Activated B cell treated with CpG ODN at 0.5 μM for 24 hours (primary cell): Measurements from ENCODE around the gene RFX4. TPM values are rescaled to one million over a fixed set of nuclear protein-coding genes. Genes with fewer than 3 reads are reported as not detected.

Source experiments
- ATAC-seq: fragments of 200-7000 bp; cut with Tn5 transposase; one replicate; pipeline ENCODE4 v1.10.0; 2021; ENCODE audit warnings: low read depth, mild to moderate bottlenecking, moderate library complexity
- CTCF ChIA-PET: fragments of 350-600 bp; sonication (Branson Sonifier 250); formaldehyde crosslinking; loops from one replicate; lab custom pipeline; 2021; ENCODE audit warnings: antibody characterized with exemption; lab: Charles Lee
- POLR2A ChIA-PET: fragments of 350-600 bp; sonication (Branson Sonifier 250); formaldehyde crosslinking; loops from one replicate; lab custom pipeline; 2021; ENCODE audit warnings: antibody characterized with exemption; lab: Charles Lee
- DNase-seq: peaks from one replicate; pipeline ENCODE4 v3.0.0; 2022
- H3K27ac Mint-ChIP-seq: one replicate; pipeline ENCODE4 v1.8.0; 2020; ENCODE audit warnings: mixed read lengths
- H3K27me3 Mint-ChIP-seq: one replicate; pipeline ENCODE4 v1.8.0; 2021; ENCODE audit warnings: mixed read lengths
- H3K36me3 Mint-ChIP-seq: one replicate; pipeline ENCODE4 v1.8.0; 2021; ENCODE audit warnings: low read depth, mixed read lengths
- H3K4me1 Mint-ChIP-seq: one replicate; pipeline ENCODE4 v1.8.0; 2021; ENCODE audit warnings: mixed read lengths
- H3K4me3 Mint-ChIP-seq: one replicate; pipeline ENCODE4 v1.8.0; 2020; ENCODE audit warnings: mild to moderate bottlenecking, mixed read lengths
- H3K9me3 Mint-ChIP-seq: one replicate; pipeline ENCODE4 v1.8.0; 2020; ENCODE audit warnings: mixed read lengths
- CTCF ChIP-seq: fragments of 200-600 bp; IDR thresholded peaks from one replicate; pipeline ENCODE4 v1.8.0; 2022; ENCODE audit warnings: antibody characterized with exemption, mild to moderate bottlenecking
- intact Hi-C: fragments of 100-400 bp; cut with micrococcal nuclease; formaldehyde crosslinking; loops from one replicate; pipeline ENCODE4 v1.15.1; 2024
- total RNA-seq: library from RNA; stranded (reverse); gene quantifications from 2 replicates; pipeline ENCODE4 v1.2.3, GENCODE V29; 2022

RFX4 gene
- total RNA-seq, 1 donor from 2014 or later = not detected

- no peaks in the 10 kb centered on the region for H3K36me3 Mint-ChIP-seq
- no peaks in the 10 kb centered on the region for H3K4me1 Mint-ChIP-seq
- DNase-seq (no peak), ATAC-seq (no peak)
- intact Hi-C loops = no loop called here
- no peak overlapping the region for H3K27ac Mint-ChIP-seq
- H3K9me3 Mint-ChIP-seq = no peaks in the 10 kb centered on the region
- TF ChIP-seq CTCF = no peak
- ChIA-PET POLR2A (no interaction called here), CTCF (no interaction called here)
- no peak overlapping the region for H3K4me3 Mint-ChIP-seq
- H3K27me3 Mint-ChIP-seq = peaks cover 52% of the 10 kb centered on the region
Observed at GRCh38 chr12:106594447-106594846, 11.6 kb downstream of the RFX4 start.

- Mint-ChIP-seq H3K36me3 (no peaks in the 10 kb centered on the region), H3K4me1 (no peaks in the 10 kb centered on the region), H3K9me3 (no peaks in the 10 kb centered on the region), H3K27me3 (peaks cover 46% of the 10 kb centered on the region), H3K27ac (no peak overlapping the region), H3K4me3 (no peak overlapping the region)
- ATAC-seq = no peak
- CTCF ChIA-PET = no interaction called here
- intact Hi-C loops = no loop called here
- TF ChIP-seq CTCF = no peak
- DNase-seq = no peak
- POLR2A ChIA-PET = no interaction called here
Observed at GRCh38 chr12:106595268-106595667, 12.5 kb downstream of the RFX4 start.

- H3K27me3 Mint-ChIP-seq = peaks cover 38% of the 10 kb centered on the region
- CTCF ChIA-PET = no interaction called here
- H3K4me3 Mint-ChIP-seq = no peak overlapping the region
Observed at GRCh38 chr12:106598003-106598402, 15.2 kb downstream of the RFX4 start.

GRCh38 chr12:106599302-106599701 lies 16.5 kb downstream of the RFX4 start:
- no peak for TF ChIP-seq CTCF
- ChIA-PET POLR2A (no interaction called here), CTCF (no interaction called here)
- Mint-ChIP-seq H3K4me3 (no peak overlapping the region), H3K27ac (no peak overlapping the region), H3K36me3 (no peaks in the 10 kb centered on the region), H3K9me3 (no peaks in the 10 kb centered on the region), H3K4me1 (no peaks in the 10 kb centered on the region), H3K27me3 (peaks cover 29% of the 10 kb centered on the region)
- ATAC-seq (no peak), DNase-seq (no peak)
- intact Hi-C loops = no loop called here

More at GRCh38 chr12:106598003-106598402, 15.2 kb downstream of the RFX4 start:
- POLR2A ChIA-PET = no interaction called here
- intact Hi-C loops = no loop called here
- DNase-seq (no peak), ATAC-seq (no peak)
- Mint-ChIP-seq H3K4me1 (no peaks in the 10 kb centered on the region), H3K9me3 (no peaks in the 10 kb centered on the region), H3K36me3 (no peaks in the 10 kb centered on the region), H3K27ac (no peak overlapping the region)
- TF ChIP-seq CTCF = no peak

- Mint-ChIP-seq H3K9me3 (no peaks in the 10 kb centered on the region), H3K4me1 (no peaks in the 10 kb centered on the region), H3K27me3 (peaks cover 23% of the 10 kb centered on the region), H3K4me3 (no peak overlapping the region), H3K36me3 (no peaks in the 10 kb centered on the region), H3K27ac (no peak overlapping the region)
- DNase-seq (no peak), ATAC-seq (no peak)
- no peak for TF ChIP-seq CTCF
- POLR2A ChIA-PET = no interaction called here
- intact Hi-C loops = no loop called here
- CTCF ChIA-PET = no interaction called here
Observed at GRCh38 chr12:106600503-106600902, 17.7 kb downstream of the RFX4 start.
